NCI-H748 (cell line): ENCODE results near the gene LNPEP.

Experiments
- DNase-seq: peaks from one replicate; lab custom pipeline; 2025; ENCODE audit not compliant: unreplicated experiment; lab: John Stamatoyannopoulos, UW

LNPEP gene

DNA sequence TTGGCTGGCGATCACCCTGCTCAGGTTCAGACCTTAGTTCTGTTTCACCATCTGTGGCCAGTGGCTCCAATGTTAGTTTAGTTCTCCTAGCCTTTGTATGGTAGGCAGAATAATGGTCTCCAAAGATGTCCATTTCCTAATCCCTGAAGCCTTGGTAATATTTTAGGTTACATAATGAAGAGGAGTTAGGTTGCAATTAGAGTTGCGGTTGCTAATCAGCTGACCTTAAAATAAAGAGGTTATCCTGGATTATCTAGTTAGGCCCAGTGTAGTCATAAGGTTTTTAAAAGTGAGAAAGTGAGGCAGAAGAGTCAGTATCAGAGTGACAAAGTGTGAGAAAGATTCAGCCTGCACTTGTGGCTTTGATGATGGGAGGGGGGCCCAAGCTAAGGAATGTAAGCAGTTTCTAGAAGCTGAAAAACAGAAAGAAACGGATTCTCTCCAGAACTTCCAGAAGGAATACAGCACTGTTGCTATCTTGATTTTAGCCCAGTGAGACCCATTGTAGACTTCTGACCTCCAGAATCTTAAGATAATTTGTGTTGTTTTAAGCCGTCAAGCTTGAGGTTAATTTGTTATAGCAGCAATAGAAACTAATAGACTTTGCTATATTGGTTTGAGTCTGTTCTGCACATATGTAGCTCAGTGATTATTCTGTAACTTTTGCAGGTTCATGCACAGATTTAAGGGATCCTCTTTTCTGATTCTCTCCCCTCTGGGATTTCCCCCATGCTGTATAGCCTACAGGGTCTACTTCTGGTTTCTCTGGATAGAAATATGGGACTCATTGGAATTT lies 21.6 kb downstream of the LNPEP start:
- DNase-seq: no peak

DNA sequence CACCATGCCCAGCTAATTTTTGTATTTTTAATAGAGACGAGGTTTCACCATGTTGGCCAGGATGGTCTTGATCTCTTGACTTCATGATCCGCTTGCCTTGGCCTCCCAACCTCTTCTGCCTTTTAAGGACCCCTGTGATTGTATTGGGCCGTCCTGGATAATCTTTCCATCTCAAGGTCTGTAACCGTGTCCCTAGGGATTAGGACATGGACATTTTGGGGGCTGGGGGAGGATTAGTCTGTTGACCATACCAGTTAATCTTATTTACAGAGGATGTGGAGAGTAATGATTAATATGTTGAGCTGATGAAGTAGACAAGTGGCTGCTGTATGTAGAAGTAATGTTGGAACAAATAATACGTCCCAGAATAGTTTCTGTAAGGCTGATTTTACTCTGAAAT lies 23.1 kb downstream of the LNPEP start:
- DNase-seq: no peak

DNA sequence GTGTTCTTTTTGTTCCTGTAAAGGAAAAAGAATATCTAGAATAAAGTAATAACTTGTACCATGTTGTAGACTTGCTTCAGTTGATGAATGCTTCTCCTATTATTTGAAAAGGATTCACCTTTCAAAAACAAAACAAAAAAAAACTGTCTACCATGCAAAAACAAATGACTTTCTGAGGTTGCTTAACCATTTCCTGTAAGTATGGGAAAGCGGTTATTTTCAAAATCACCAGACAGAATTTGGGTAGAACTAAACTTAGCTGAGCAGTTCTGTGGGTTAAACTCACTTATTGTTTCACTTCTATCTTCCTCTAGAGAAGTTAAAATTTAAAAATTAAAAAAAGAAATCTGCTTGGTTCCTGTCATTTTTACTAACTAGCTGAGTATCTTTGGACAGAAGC lies 25.2 kb downstream of the LNPEP start:
- DNase-seq: no peak

DNA sequence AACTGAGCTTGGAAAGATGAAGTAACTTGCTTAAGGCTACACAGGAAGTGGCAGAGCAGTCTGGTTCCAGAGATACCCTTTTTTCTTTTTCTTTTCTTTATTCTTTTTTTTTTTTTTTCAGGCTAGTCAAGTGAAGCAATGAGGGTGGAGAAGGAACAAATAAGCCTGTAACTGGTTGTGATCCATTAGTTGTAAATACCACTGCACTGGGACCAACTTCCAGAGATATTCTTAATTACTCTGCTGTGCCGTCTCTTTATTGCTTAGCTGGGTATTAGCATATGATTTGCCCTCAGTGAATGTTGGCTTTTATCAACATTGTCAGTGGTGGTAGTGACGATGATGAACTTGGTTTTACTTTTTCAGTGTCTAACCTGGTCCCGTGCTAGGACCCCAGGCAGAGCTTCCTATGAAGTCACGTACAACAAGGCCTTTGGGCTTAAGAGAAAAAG lies 26.7 kb downstream of the LNPEP start:
- no peak for DNase-seq

DNA sequence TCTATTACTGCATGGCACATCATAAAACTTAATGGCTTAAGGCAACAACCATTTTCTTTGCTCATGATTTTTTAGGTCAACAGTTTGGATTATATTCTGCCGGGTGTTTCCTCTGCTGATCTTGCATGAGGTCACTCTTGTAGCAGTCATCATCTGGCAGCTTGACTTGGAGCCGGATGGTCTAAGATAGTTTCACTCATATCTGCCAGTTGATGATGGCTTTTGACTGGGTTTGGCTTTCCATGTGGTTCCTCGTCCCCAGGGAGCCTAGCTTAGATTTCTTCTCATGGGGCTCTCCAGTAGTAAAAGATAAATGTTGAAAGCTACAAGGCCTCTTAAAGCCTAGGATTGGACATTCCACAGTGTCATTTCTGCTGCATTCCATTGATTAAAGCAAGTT lies 27.4 kb downstream of the LNPEP start:
- no peak for DNase-seq

DNA sequence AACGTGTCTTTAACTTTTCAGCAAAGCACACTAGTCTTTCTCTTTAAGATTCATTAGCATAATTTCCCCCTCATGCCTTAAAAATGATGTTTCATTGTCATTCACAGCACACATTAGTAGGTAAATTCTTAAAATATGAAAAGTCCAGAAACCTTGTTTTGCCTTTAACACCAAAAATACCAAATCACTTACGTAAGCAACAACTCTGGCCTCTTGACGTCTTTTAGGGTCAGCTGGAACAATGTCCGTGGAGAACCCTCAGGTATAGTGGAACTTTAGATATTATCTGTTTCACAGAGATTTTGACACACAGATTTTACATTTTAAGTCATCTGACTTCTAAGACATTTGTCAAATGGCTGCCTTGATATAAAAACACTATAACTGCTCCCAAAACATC lies 30.9 kb downstream of the LNPEP start:
- no peak for DNase-seq

DNA sequence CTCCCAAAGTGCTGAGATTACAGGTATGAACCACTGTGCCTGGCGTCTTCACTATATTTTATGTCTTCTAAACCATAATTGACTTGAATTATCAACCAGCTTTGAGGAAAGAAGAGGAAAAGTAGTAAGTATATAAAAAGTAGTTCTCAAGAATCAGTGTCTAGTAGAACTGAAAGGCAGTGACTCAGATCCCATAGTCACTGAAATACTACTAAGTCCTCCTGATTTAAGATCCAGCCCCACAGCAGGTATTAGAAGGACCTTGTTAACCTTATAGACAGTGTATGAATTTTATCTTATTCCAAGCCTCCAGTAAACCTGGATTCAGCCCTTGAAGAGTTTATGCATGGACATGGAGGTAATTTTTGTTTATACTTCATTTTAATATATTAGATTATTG lies 31.5 kb downstream of the LNPEP start:
- DNase-seq: no peak

DNA sequence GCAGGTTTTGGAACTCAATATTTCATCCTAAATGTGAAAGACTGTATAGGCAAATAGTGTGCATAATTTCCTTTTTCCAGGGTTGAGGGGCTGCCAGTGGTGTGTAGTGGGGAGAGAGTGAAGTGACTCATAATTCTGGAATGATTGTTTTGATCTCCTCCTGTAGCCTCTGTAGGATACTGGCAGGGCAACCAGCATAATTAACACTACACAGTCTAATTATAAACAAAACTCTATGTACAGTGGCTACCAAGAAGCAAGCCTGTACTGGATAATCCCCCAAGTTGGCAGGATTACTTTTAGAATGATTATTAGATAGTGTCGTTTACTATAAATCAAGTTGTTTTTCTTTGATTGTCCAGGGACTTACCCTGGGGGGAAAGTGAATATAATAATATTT lies 32.2 kb downstream of the LNPEP start:
- DNase-seq: no peak

DNA sequence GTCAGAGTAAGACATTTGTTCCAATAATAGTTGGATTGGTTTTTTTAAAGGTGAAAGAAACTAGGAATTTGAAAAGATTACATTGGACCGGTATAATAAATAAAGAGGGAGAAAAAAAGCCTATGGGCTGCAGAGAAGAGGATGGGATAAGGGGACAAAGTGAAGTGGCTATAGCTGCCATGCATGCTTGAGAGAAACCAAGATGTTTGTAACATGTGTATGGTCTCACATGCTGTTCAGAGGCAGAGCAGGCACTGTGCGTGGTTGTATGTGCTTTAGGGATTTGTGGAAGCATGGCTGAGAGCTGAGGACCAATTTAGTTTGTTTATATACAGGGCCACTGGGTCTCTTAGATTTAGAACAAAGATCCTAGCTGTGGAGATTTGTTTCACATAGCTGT lies 32.7 kb downstream of the LNPEP start:
- no peak for DNase-seq

DNA sequence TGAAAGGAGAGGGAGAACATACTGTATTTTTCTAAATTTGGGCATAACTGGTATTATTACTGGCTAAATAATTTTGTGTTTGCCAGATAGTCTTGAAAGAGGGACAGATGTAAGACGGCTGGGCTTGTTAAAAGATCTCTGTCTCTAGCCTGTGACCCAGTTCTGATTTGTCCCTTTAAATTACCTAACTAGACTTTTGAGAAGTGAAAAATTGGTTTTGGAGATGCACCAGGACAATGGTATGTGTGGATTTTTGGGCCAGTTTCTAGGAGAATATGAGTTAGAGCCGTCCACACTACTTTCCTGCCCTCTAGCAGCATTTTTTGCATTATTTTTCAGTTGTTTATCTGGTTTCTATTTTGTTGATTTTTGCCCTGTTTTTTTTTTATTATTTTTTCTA lies 33.5 kb downstream of the LNPEP start:
- DNase-seq: no peak

DNA sequence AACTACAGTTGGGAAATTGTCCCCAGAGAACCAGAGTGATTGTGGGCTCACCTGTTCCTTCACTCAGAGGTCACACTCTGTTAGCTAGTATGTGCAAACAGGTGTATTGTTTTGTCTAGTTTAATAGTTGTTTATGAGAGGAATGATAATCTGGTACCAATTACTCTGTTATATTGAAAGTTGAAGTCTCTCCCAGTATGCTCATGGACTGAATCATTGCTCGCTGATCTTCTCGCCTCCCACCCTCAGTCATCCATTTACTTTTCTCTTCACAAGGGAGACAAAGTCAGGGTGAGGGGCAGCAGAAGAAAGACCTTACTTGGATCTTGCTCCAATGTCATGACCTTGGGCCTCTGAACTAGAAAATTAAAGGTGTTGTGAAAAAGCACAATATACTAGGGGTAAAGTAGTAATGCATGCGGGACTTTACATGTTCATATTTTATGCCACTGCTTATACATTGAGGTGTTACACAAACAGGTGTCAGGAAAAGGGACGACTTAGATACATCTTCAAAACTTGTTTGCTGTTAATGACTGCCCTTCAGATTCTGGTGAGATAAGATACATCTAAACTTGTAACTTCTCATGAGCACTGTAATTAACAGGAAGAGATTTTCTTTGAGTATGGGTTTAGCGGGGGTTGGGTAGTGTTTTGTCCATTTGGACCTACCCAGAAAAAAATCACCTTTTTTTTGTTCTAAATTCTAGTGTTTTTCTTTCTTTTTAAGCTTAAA lies 36.9 kb downstream of the LNPEP start:
- DNase-seq: no peak

DNA sequence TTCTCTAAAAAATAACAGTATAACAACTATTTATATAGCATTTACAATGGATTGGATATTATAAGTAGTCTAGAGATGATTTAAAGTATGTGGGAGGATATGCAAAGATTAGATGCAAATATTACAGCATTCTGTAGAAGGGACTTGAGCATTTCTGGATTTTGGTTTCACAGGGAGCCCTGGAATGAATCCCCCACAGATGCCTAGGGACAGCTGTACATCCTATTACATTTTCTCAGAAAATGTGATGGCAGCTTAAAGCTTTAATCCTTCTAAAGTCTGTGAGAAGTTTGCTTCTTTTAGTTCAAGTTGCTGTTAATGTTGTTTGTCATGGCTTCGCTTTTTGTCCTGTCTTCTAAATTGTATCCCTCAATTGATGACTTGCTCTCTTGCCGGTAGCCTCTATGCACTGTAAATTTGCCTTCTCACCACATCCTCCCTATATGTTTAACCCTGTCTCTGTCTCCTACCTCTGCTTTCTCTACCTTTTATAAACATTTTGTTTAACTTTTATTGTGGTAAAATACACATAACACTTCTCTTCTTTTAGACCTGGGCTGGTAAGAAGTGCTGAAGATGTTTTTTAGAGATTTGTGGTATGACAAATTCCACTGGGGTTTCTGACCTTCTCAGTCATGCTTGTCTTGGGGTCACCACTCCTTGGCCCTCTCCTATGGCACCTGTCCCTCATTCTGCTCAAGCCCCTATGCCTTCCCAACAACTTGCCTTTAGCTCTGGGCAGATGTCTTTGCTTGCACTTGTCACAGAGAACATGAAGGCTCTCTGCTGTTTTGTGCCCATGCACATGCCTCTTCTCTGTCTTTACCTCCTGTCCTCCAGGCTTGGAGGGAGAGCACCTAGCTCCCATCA lies 37.9 kb downstream of the LNPEP start:
- no peak for DNase-seq

DNA sequence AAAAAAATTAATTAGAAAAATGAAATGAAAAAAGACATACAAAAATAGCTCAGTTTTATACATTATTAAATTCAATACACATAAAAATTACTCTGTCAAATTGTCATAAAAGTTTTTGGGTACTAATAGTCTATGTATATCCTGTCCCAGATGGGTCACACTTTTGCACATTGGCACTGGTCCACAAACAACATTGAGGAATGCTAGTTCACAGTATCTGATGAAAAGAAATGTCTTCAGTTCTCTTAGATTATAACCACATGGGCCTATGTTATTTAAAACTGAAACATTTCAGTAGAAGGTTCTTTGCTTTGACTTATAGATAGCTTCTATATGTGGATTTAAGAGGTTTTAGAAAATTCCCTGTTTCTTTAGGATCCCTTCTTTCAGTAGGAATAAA lies 39.8 kb downstream of the LNPEP start:
- DNase-seq: no peak

DNA sequence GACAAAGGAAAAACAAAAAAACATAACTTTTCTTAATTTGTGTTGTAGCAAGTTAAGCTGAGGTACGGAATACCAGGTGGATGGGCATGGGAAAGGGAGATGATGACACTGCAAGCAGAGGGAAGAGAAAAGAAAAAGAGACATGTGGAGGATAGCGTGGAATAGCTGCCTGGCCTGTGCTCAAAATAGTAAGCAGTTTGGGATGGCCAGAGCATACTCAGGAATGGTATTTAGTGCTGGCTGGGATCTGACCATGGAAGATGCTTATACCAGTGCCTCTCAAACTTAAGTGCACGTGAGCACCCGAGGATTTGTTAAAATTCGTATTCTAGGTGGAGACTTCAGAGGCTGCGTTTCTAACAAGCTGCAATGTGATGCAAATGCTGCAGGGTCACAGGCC lies 41.3 kb downstream of the LNPEP start:
- no peak for DNase-seq

DNA sequence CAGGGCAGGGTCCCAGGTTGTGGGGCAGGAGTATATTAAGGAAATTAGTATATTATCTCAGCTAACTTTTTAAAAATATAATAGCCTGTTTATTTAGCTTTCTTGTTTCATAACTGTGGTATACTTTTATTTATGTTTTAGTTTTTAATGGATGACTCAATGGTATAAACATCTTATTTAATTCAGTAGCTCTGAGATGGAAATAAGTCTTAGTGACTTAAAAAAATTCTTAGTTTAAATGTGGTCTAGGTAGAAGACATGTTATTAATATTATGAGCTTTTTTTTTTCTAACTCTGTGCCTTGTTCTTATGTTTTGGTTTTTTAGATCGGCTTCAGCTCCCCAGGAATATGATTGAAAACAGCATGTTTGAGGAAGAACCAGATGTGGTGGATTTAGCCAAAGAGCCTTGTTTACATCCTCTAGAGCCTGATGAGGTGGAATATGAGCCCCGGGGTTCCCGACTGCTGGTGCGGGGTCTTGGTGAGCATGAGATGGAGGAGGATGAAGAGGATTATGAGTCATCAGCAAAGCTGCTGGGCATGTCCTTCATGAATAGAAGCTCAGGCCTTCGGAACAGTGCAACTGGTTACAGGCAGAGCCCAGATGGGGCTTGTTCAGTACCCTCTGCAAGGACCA lies 43.1 kb downstream of the LNPEP start:
- no peak for DNase-seq

DNA sequence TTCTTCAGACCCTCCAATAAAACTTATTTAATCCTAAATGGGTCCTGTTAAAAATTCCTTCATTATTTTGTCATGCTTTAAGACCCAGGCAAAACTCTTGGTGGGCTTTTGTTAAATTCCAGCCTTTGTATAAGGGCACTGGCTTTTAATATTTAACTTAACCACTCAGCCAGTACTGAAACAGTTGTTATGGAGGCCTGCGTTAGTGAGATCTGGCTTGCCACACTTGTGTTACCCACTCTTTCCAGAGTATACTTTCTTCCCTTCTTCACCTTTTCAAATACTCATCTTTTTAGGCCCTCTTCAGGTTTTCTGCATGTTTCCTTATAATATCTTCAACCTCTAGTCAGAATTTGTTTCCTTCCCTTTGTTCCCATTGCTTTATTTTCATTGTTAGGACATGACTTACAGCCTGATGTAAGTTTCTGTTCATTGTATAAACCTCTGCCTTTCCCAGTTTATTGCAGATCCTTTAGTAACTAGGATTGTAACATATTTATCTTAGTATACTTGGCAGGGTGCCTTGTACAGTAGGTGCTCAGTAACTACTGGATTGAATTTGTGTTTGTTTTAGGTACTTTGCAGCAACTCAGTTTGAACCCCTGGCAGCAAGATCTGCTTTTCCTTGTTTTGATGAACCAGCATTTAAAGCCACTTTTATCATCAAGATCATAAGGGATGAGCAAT lies 48.8 kb downstream of the LNPEP start:
- DNase-seq: no peak

DNA sequence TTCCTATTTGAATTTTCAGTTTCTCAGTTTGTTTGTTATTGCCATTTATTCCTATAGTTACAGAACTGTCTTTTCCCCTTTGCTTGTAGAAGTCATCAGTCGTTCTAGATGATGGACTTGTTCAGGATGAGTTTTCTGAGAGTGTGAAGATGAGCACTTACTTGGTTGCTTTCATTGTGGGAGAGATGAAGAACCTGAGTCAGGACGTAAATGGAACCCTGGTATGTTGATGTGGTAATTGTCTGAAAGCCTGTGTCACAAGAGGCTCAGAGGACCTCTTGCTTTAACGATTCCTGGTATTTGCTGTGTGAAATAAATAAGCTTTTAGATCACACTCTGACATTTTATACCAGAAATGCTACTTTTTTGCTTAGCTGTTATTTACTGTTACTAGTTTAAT lies 50.6 kb downstream of the LNPEP start:
- no peak for DNase-seq

DNA sequence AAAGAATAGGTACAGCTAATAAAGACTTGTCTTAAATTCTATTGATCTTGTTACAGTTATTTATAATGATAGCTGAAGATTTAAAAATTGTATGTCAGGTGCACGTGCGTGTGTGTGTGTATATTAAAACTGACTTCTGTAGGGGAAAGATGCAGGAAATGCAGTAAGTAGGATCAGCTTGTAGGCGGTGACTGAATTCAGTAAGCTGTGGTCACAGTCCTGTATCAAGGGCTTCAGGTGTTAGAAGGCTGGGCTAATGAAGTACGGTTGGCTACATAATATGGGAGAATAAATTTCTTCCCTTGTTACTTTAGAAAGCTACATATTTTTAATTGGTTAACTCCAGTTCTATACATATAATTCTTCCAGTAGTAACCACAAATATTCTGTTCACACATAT lies 54.2 kb downstream of the LNPEP start:
- no peak for DNase-seq

DNA sequence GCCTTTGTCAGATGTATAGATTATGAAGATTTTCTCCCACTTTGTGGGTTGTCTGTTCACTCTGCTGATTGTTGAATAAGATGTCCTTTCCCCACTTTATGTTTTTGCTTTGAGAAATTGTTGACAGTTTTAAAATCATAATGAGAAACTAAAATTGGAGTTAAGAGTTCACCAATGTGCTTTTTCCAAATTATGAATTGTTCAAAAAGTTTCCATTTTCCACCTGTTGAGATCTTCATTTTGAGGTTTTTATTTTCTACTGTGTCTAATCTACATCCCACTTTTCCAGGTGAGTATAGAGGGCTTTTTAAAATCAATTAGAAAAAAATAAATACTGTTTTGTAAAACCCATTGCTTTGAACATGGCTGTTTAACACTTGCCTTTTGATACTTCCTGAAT lies 55.8 kb downstream of the LNPEP start:
- DNase-seq: no peak

DNA sequence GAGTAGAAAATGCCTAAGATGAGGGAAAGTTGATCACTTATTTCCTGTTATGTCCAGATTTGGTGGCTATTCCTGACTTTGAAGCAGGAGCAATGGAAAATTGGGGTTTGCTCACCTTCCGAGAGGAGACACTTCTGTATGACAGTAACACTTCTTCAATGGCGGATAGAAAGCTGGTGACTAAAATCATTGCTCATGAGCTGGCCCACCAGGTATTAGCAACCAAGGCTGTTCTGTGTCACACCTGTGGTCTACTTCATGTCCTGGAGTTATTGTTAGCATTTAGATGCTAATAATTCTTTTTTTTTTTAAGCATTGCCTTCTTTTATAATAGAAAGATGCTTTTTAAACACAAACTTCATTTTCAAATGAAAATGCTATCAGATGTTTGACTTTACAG lies 57.9 kb downstream of the LNPEP start:
- no peak for DNase-seq

DNA sequence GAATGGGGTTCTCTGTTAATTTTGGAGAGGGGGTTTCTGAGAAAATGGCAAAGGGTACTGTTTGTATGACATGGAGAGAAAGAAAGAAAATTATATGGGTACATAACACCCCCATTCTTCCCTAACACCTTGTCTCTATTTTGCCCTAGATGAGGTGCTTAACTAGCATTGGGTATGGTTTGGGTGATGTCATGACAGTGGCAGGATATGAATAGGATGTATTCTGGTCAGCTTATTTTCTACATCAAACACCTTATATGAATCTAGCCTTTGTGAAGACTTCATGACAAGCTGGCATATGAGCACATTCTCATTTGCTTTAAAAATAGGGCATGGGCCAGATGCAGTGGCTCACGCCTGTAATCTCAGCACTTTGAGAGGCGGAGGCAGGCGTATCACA lies 58.6 kb downstream of the LNPEP start:
- no peak for DNase-seq
